Left ventricle myocardium superior (tissue), 1 donor: ENCODE results near the gene NLGN4Y. TPM values are rescaled to one million over a fixed set of nuclear protein-coding genes. Genes with fewer than 3 reads are reported as not detected.

ENCODE experiments used
- ATAC-seq: fragments of 200-7000 bp; cut with Tn5 transposase; one replicate; pipeline ENCODE4 v1.9.1; 2020; ENCODE audit warnings: mild to moderate bottlenecking, moderate library complexity
- DNase-seq: peaks from one replicate; pipeline ENCODE4 v3.0.0-alpha.2; 2020
- intact Hi-C: fragments of 100-400 bp; cut with micrococcal nuclease; formaldehyde crosslinking; loops from one replicate; pipeline ENCODE4 v1.11.0; 2022
- total RNA-seq: library from RNA; stranded (reverse); fragmentation: NEBNext Ultra II Directional; extraction: Animal tissue kit (Norgen Biotek cat#: 25700); gene quantifications from one replicate; pipeline ENCODE4 v1.2.1, GENCODE V29; 2021
- donor health status: DM: no; HTN: yes; CAD: no; lungs with severe emphysema.

Gene NLGN4Y
- total RNA-seq, 1 donor from 2014 or later = 0.67 TPM

GRCh38 chrY:14637551-14637950, 113.2 kb downstream of the NLGN4Y start:
- no peak for DNase-seq
- ATAC-seq = no peak
- intact Hi-C loops = no loop called here

- no peak for DNase-seq
- no peak for ATAC-seq
- intact Hi-C loops = no loop called here
Observed at GRCh38 chrY:14641853-14642252, 117.5 kb downstream of the NLGN4Y start.

GRCh38 chrY:14644157-14644952, 120.0 kb downstream of the NLGN4Y start:
- ATAC-seq (peak; percentile 57), DNase-seq (no peak)
- intact Hi-C loops = no loop called here

GRCh38 chrY:14679181-14679580, 154.9 kb downstream of the NLGN4Y start:
- no peak for DNase-seq
- intact Hi-C loops = no loop called here
- ATAC-seq = no peak

- intact Hi-C loops = no loop called here
- ATAC-seq = no peak
- no peak for DNase-seq
Observed at GRCh38 chrY:14694543-14694942, 170.2 kb downstream of the NLGN4Y start.

GRCh38 chrY:14708158-14708557, 183.8 kb downstream of the NLGN4Y start:
- intact Hi-C loops = no loop called here
- no peak for DNase-seq
- no peak for ATAC-seq

- intact Hi-C loops = no loop called here
- ATAC-seq = no peak
- DNase-seq = no peak
Observed at GRCh38 chrY:14741596-14741995, 217.3 kb downstream of the NLGN4Y start.

GRCh38 chrY:14748329-14748728, 224.0 kb downstream of the NLGN4Y start:
- ATAC-seq (no peak), DNase-seq (no peak)
- intact Hi-C loops = no loop called here

GRCh38 chrY:14755571-14755970, 231.2 kb downstream of the NLGN4Y start:
- intact Hi-C loops = no loop called here
- DNase-seq = no peak
- no peak for ATAC-seq

- intact Hi-C loops = no loop called here
- no peak for DNase-seq
- ATAC-seq = no peak
Observed at GRCh38 chrY:14762903-14763302, 238.6 kb downstream of the NLGN4Y start.

- no peak for DNase-seq
- intact Hi-C loops = no loop called here
- no peak for ATAC-seq
Observed at GRCh38 chrY:14763600-14763999, 239.3 kb downstream of the NLGN4Y start.

GRCh38 chrY:14778208-14778607, 253.9 kb downstream of the NLGN4Y start:
- ATAC-seq (no peak), DNase-seq (no peak)
- intact Hi-C loops = no loop called here

- DNase-seq (no peak), ATAC-seq (no peak)
- intact Hi-C loops = no loop called here
Observed at GRCh38 chrY:14793104-14793503, 268.8 kb downstream of the NLGN4Y start.

- ATAC-seq = no peak
- intact Hi-C loops = no loop called here
- no peak for DNase-seq
Observed at GRCh38 chrY:14793674-14794073, 269.3 kb downstream of the NLGN4Y start.

- ATAC-seq = no peak
- no peak for DNase-seq
- intact Hi-C loops = no loop called here
Observed at GRCh38 chrY:14798010-14798409, 273.7 kb downstream of the NLGN4Y start.

- ATAC-seq = no peak
- DNase-seq = no peak
- intact Hi-C loops = no loop called here
Observed at GRCh38 chrY:14801096-14801495, 276.8 kb downstream of the NLGN4Y start.

GRCh38 chrY:14802125-14802524, 277.8 kb downstream of the NLGN4Y start:
- no peak for ATAC-seq
- DNase-seq = no peak
- intact Hi-C loops = no loop called here

GRCh38 chrY:14804041-14804440, 279.7 kb downstream of the NLGN4Y start:
- ATAC-seq (no peak), DNase-seq (no peak)
- intact Hi-C loops = no loop called here

GRCh38 chrY:14818452-14818851, 294.1 kb downstream of the NLGN4Y start:
- intact Hi-C loops = no loop called here
- DNase-seq (no peak), ATAC-seq (no peak)

- DNase-seq = no peak
- ATAC-seq = no peak
- intact Hi-C loops = no loop called here
Observed at GRCh38 chrY:14822201-14822600, 297.9 kb downstream of the NLGN4Y start.

- intact Hi-C loops = no loop called here
- DNase-seq (no peak), ATAC-seq (no peak)
Observed at GRCh38 chrY:14822906-14823305, 298.6 kb downstream of the NLGN4Y start.
